NCI-H2196 (cell line): ENCODE measurements around the gene KDM7A.
"Not testable (repeated sequence)": the region's sequence is repeated elsewhere in the genome, so short reads cannot be mapped to it uniquely, and the experiment has no call there.

Source experiments
- DNase-seq: peaks from one replicate; lab custom pipeline; 2025; ENCODE audit not compliant: unreplicated experiment; lab: John Stamatoyannopoulos, UW

The KDM7A gene

GRCh38 chr7:140176811-140177702, at the start of gene KDM7A:
KDM7A (minus strand) TSS chr7:140176983; CDS start chr7:140176937, 46 bp downstream.
- DNase-seq = peak; percentile 94

GRCh38 chr7:140225562-140226249, 48.9 kb upstream of the KDM7A start:
- no peak for DNase-seq

- no peak for DNase-seq
Observed at GRCh38 chr7:140223515-140224221, 46.9 kb upstream of the KDM7A start.

- no peak for DNase-seq
Observed at GRCh38 chr7:140222814-140223213, 46.0 kb upstream of the KDM7A start.

GRCh38 chr7:140219672-140220524, 43.1 kb upstream of the KDM7A start:
- no peak for DNase-seq

- no peak for DNase-seq
Observed at GRCh38 chr7:140218656-140219055, 41.9 kb upstream of the KDM7A start.

GRCh38 chr7:140217750-140218501, 41.1 kb upstream of the KDM7A start:
- no peak for DNase-seq

GRCh38 chr7:140215281-140215680, 38.5 kb upstream of the KDM7A start:
- no peak for DNase-seq

GRCh38 chr7:140214075-140214684, 37.4 kb upstream of the KDM7A start:
- peak; percentile 84 for DNase-seq

DNA sequence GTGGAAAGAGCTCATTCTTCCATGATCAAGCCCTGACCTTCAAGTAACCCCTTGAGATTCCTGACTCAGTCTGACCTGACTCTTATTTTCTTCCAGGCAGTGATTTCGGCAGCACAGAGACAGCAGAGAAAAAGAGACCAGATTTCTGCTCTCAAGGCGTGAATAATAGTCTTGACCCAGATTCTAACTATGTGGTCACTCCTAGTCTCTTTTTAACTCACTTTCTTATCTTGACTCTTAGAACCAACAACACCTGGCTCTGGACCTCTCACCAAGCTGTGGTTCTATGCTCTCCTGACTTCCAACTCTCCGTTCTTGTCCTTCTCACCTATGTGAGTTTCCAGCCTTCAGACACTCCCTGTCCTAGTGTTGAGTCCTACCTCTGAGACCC, 36.9 kb upstream of the KDM7A start:
- no peak for DNase-seq

DNA sequence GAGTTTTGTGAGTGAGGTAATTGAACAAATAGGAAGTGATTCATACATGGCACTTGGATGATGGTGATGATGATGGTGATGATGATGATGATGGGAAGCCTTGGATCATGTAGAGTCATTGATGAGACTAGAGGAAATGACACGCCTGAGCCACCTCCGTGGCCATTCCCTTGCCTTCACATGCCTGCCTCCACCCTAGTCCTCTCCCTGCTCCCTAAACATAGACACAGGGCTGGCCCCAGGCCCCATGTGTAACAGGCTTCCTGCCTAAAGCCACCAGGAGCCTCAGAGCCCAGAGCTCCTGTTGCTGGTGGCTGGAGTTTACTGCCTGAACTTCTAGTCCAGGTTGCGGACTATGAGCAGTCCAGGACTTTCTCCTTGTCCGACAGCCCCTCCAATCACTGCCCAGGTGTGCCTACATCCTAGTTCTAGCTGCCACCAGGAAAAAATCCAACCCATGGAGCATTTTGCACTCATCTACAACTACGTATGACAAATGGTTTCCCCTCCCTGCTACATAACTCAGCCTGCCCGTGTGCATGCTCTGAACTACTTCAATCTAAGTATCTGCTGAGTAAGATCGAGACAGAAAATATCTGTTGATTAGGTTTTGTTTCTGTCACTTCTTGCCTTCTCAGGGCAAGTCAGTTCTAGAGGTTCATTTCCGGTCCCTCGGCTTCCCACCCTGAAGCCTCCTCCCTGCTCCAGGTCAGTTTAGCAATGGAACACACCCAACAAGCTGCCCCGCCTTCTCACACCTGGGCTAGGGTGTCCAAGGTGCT, 35.5 kb upstream of the KDM7A start:
- no peak for DNase-seq

DNA sequence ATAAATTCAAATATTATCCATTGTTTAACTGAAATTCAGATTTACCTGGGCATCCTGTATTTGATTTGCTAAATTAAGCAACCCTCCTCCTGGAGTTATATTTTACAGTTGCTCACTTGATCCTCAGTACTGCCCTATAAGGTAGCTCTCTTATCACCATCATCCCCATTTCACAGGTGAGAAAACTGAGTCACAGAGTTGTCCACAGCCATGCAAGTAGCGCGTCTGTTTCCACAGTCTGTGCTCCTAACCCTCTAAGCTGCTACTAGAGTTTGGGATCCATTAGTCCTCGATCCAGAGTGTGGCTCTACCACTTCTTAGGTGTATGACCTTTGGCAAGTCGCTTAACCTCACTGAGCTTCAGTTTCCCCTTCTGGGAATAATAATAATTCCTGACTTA, 34.9 kb upstream of the KDM7A start:
- no peak for DNase-seq

GRCh38 chr7:140209866-140210609, 33.3 kb upstream of the KDM7A start:
- no peak for DNase-seq

DNA sequence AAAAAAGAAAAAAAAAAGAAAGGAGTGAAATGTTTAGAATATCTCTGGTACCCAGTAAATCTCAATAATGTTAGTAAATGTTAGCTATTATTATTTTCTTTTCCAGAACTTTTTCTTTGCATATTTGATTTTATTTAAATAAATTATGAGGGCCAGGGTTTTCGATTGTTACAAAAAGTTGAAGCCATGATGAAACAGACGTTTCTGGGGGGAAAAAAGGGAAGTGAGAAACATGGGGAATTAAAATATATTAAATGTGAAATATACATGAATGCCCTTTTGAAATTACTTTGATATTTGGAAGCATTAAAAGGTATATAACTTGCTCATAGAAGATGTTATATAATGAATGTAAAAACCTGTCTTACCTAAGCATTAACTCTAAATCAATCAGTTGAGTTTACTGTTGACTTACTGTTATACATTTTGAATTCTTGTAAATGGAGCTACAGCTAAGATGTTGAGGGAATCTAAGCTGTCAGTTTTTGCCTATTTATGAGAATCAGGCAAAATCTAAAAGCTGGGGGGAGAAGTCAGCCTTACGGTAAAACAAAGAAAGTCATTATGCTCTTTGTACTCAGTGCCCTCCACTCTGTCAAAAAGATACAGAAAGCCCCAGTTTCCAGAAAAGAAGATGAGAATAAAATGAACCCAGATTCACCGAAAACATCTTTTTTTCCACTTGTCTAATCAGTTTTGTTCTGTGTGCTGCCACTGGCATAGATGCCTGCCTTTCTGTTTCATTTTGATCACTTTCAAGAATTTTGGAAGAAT, 30.0 kb upstream of the KDM7A start:
- no peak for DNase-seq

DNA sequence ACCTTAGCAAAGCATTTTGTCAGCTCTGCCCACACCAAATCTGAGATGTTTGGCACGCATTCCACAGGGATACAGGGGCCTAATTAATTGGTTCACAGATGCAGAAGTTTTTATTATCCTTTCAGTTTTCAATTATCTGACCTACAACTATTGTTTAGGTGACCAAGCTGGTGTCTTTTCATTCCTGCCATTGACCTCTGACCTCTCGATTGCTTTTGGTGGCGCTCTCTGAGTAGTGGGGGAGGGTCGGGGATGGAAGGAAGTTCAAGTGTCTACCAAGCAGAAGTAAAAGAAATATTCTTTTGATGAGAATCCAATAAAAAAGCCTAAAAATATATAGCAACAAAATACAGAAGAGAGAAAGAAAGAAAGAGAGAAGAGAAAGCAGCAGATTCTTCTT, 28.8 kb upstream of the KDM7A start:
- no peak for DNase-seq

DNA sequence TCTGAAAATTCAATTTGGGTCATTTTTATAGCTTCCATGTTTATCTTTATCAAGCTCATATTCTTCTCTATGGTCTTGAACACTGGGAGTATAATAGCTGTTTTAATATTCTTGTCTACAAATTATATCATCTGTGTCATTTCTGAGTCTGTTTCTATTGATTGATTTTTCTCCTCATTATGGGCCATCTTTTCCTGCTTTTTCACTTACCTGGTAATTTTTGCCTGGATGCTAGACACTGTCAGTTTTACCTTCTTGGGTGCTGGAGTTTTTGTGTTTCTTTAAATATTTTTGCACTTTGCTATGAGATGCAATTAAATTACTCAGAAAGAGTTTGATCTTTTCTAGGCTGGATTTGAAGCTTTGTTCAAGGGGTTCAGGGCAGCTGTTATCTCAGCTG, 26.8 kb upstream of the KDM7A start:
- DNase-seq = no peak

- not testable (repeated sequence) for DNase-seq
Observed at GRCh38 chr7:140202942-140203341, 26.2 kb upstream of the KDM7A start.
